Ishikawa (cell line): Measurements from ENCODE around the gene FGD2.

Experiments used
- CEBPB ChIP-seq: IDR thresholded peaks from 2 replicates; pipeline ENCODE4 v1.6.1; 2012
- CREB1 ChIP-seq: IDR thresholded peaks from 2 replicates; pipeline ENCODE4 v1.6.1; 2012; ENCODE audit warnings: low read depth
- EGR1 ChIP-seq: IDR thresholded peaks from 2 replicates; pipeline ENCODE4 v1.6.1; 2012
- EP300 ChIP-seq: IDR thresholded peaks from 2 replicates; pipeline ENCODE4 v1.6.1; 2012; ENCODE audit warnings: borderline replicate concordance
- FOXM1 ChIP-seq: IDR thresholded peaks from 2 replicates; pipeline ENCODE4 v1.6.1; 2012; ENCODE audit warnings: low read depth, borderline replicate concordance
- MAX ChIP-seq: IDR thresholded peaks from 2 replicates; pipeline ENCODE4 v1.6.1; 2012
- NFIC ChIP-seq: IDR thresholded peaks from 2 replicates; pipeline ENCODE4 v1.6.1; 2012
- RAD21 ChIP-seq: IDR thresholded peaks from 2 replicates; pipeline ENCODE4 v1.6.1; 2012; ENCODE audit warnings: low read depth
- REST ChIP-seq: IDR thresholded peaks from 2 replicates; pipeline ENCODE4 v1.6.1; 2012; ENCODE audit warnings: low read depth, mild to moderate bottlenecking
- TAF1 ChIP-seq: IDR thresholded peaks from 2 replicates; pipeline ENCODE4 v1.6.1; 2012; ENCODE audit warnings: low read depth, mild to moderate bottlenecking
- TCF12 ChIP-seq: IDR thresholded peaks from 2 replicates; pipeline ENCODE4 v1.6.1; 2012; ENCODE audit warnings: low read depth
- TEAD4 ChIP-seq: IDR thresholded peaks from 2 replicates; pipeline ENCODE4 v1.6.1; 2012
- USF1 ChIP-seq: IDR thresholded peaks from 2 replicates; pipeline ENCODE4 v1.6.1; 2012
- YY1 ChIP-seq: IDR thresholded peaks from 2 replicates; pipeline ENCODE4 v1.6.1; 2012; ENCODE audit warnings: low read depth
- ZBTB7A ChIP-seq: IDR thresholded peaks from 2 replicates; pipeline ENCODE4 v1.6.1; 2012; ENCODE audit warnings: low read depth

FGD2 gene

GRCh38 chr6:36980876-36981619 is 24.4 kb upstream of the FGD2 start:
- TF ChIP-seq RAD21 (no peak), ZBTB7A (no peak), YY1 (no peak), FOXM1 (no peak), TEAD4 (no peak), TAF1 (no peak), TCF12 (no peak), CREB1 (no peak), MAX (no peak), USF1 (no peak), REST (no peak), EGR1 (no peak), CEBPB (no peak), NFIC (no peak), EP300 (no peak)

- no peak for TF ChIP-seq RAD21
- TF ChIP-seq CREB1 = no peak
- no peak for TF ChIP-seq TCF12
- TF ChIP-seq NFIC = no peak
- TF ChIP-seq FOXM1 = no peak
Measured at GRCh38 chr6:36983538-36983937, 21.9 kb upstream of the FGD2 start.

GRCh38 chr6:36984581-36985416 is 20.7 kb upstream of the FGD2 start:
- TF ChIP-seq REST = no peak

- TF ChIP-seq RAD21 (no peak), CREB1 (no peak), EP300 (no peak), NFIC (no peak), MAX (no peak), ZBTB7A (no peak; the same call in 1 of the 2 replicates), FOXM1 (no peak), TCF12 (no peak), USF1 (no peak), REST (no peak), TAF1 (no peak), YY1 (no peak), CEBPB (no peak), TEAD4 (no peak), EGR1 (no peak)
Measured at GRCh38 chr6:36985417-36985807, 20.0 kb upstream of the FGD2 start.
